Urinary bladder (tissue), 4 donors: Measurements from ENCODE around the gene CTSG. TPM values are rescaled to one million over a fixed set of nuclear protein-coding genes. Genes with fewer than 3 reads are reported as not detected.
"Not testable (repeated sequence)": the region's sequence is repeated elsewhere in the genome, so short reads cannot be mapped to it uniquely, and the experiment has no call there.

ENCODE experiments used
- DNase-seq: peaks from one replicate; pipeline ENCODE4 v3.0.0-alpha.2; 2015; ENCODE audit errors: extremely low spot score
- H3K27ac ChIP-seq: one replicate; pipeline ENCODE4 v1.5.1; 2013; ENCODE audit warnings: low read depth, mild to moderate bottlenecking, moderate library complexity
- H3K36me3 ChIP-seq: one replicate; pipeline ENCODE4 v1.6.1; 2013; ENCODE audit warnings: mild to moderate bottlenecking, moderate library complexity; ENCODE audit not compliant: insufficient read depth
- H3K4me1 ChIP-seq: one replicate; pipeline ENCODE4 v1.6.1; 2013; ENCODE audit warnings: mild to moderate bottlenecking, moderate library complexity; ENCODE audit not compliant: insufficient read depth
- H3K4me3 ChIP-seq: one replicate; pipeline ENCODE4 v1.5.1; 2013; ENCODE audit warnings: low read depth, low read length
- WGBS: extraction: QIAGEN DNeasy Blood & Tissue Kit; methylation state at CpG from one replicate; pipeline ENCODE4 v1.1.7; 2013; 5-methylcytosine and 5-hydroxymethylcytosine counted together
- polyA plus RNA-seq: library from polyadenylated mRNA; stranded (reverse); fragments of 200-250 nt; gene quantifications from one replicate; pipeline ENCODE4 v1.2.3, GENCODE V29; 2013
- total RNA-seq: library from RNA; depleted of rRNA; stranded (reverse); fragments of >200 nt; gene quantifications from one replicate; pipeline ENCODE4 v1.2.3, GENCODE V29; 2014
- donor health status: healthy with polysubstance abuse.
- donor health status: healthy.

Gene CTSG
- 9.8 TPM for total RNA-seq
- polyA plus RNA-seq, result 5.4 TPM

GRCh38 chr14:24576182-24576581 is at the start of gene CTSG:
Gene CTSG, minus strand, starts transcription at chr14:24576250. Its CDS starts 27 bp downstream, at chr14:24576223.
- H3K27ac ChIP-seq, result no peak within 1 kb of the TSS
- H3K36me3 ChIP-seq, result no peaks in the 10 kb centered on the region
- DNase-seq, result no peak
- WGBS, result 66% methylated on average over 3 of the region's 3 CpGs
- H3K4me3 ChIP-seq, result no peak within 1 kb of the TSS
- H3K4me1 ChIP-seq, result no peaks in the 10 kb centered on the region

GRCh38 chr14:24613747-24614146 is 37.7 kb upstream of the CTSG start:
- WGBS, result 71% methylated on average over 2 of the region's 2 CpGs
- DNase-seq, result no peak
- Histone ChIP-seq H3K4me3 (no peak overlapping the region), H3K4me1 (no peaks in the 10 kb centered on the region), H3K36me3 (no peaks in the 10 kb centered on the region), H3K27ac (no peak overlapping the region)

- Histone ChIP-seq H3K4me3 (no peak overlapping the region), H3K27ac (no peak overlapping the region), H3K4me1 (no peaks in the 10 kb centered on the region), H3K36me3 (no peaks in the 10 kb centered on the region)
- no peak for DNase-seq
- 61% methylated on average over 1 of the region's 1 CpG for WGBS
These were observed 37.2 kb upstream of the CTSG start for GRCh38 chr14:24613241-24613640.

GRCh38 chr14:24612196-24612595 is 36.1 kb upstream of the CTSG start:
- Histone ChIP-seq H3K36me3 (no peaks in the 10 kb centered on the region), H3K4me3 (no peak overlapping the region), H3K27ac (no peak overlapping the region), H3K4me1 (no peaks in the 10 kb centered on the region)
- DNase-seq, result no peak

- WGBS, result 80% methylated on average over 2 of the region's 2 CpGs
These were observed 33.8 kb upstream of the CTSG start, which contains the start of gene GZMH for GRCh38 chr14:24609655-24610344. Gene GZMH, minus strand, starts transcription at chr14:24609685. Its CDS starts 72 bp downstream, at chr14:24609613.

GRCh38 chr14:24607635-24608514 is 31.8 kb upstream of the CTSG start:
- DNase-seq, result no peak
- H3K36me3 ChIP-seq, result no peaks in the 10 kb centered on the region
- no peak overlapping the region for H3K4me3 ChIP-seq
- H3K27ac ChIP-seq, result no peak overlapping the region
- no peaks in the 10 kb centered on the region for H3K4me1 ChIP-seq
- 70% methylated on average over 8 of the region's 8 CpGs for WGBS

More at GRCh38 chr14:24609655-24610344, 33.8 kb upstream of the CTSG start, which contains the start of gene GZMH:
- no peak within 1 kb of the TSS for H3K27ac ChIP-seq
- H3K36me3 ChIP-seq, result no peaks in the 10 kb centered on the region
- no peaks in the 10 kb centered on the region for H3K4me1 ChIP-seq
- H3K4me3 ChIP-seq, result no peak within 1 kb of the TSS
- DNase-seq, result no peak

GRCh38 chr14:24607081-24607480 is 31.0 kb upstream of the CTSG start:
- no peaks in the 10 kb centered on the region for H3K4me1 ChIP-seq
- no peaks in the 10 kb centered on the region for H3K36me3 ChIP-seq
- DNase-seq, result no peak
- H3K4me3 ChIP-seq, result no peak overlapping the region
- WGBS, result 73% methylated on average over 4 of the region's 4 CpGs
- H3K27ac ChIP-seq, result no peak overlapping the region

GRCh38 chr14:24606297-24606696 is 30.2 kb upstream of the CTSG start:
- Histone ChIP-seq H3K36me3 (no peaks in the 10 kb centered on the region), H3K4me3 (no peak overlapping the region), H3K4me1 (no peaks in the 10 kb centered on the region), H3K27ac (no peak overlapping the region)
- WGBS, result 52% methylated on average over 3 of the region's 3 CpGs
- no peak for DNase-seq

- no peaks in the 10 kb centered on the region for H3K4me1 ChIP-seq
- H3K36me3 ChIP-seq, result no peaks in the 10 kb centered on the region
- WGBS, result 50% methylated on average over 3 of the region's 3 CpGs
- no peak overlapping the region for H3K27ac ChIP-seq
- no peak for DNase-seq
- H3K4me3 ChIP-seq, result no peak overlapping the region
These were observed 29.6 kb upstream of the CTSG start for GRCh38 chr14:24605435-24606190.

- Histone ChIP-seq H3K27ac (no peak overlapping the region), H3K4me1 (no peaks in the 10 kb centered on the region), H3K36me3 (no peaks in the 10 kb centered on the region), H3K4me3 (no peak overlapping the region)
- DNase-seq, result no peak
These were observed 21.4 kb upstream of the CTSG start for GRCh38 chr14:24597403-24597802.

- no peaks in the 10 kb centered on the region for H3K36me3 ChIP-seq
- no peak for DNase-seq
- H3K4me1 ChIP-seq, result no peaks in the 10 kb centered on the region
- no peak overlapping the region for H3K27ac ChIP-seq
- no peak overlapping the region for H3K4me3 ChIP-seq
- 81% methylated on average over 3 of the region's 3 CpGs for WGBS
These were observed 19.2 kb upstream of the CTSG start for GRCh38 chr14:24595073-24595808.

- H3K4me3 ChIP-seq, DNase-seq, H3K27ac ChIP-seq, H3K4me1 ChIP-seq, H3K36me3 ChIP-seq: not testable (repeated sequence)
- WGBS, result 75% methylated on average over 2 of the region's 2 CpGs
These were observed 15.0 kb upstream of the CTSG start for GRCh38 chr14:24591004-24591403.

- not testable (repeated sequence) for DNase-seq, H3K4me1 ChIP-seq, H3K27ac ChIP-seq, H3K36me3 ChIP-seq, H3K4me3 ChIP-seq
- WGBS, result 87% methylated on average over 3 of the region's 3 CpGs
These were observed 8.4 kb upstream of the CTSG start for GRCh38 chr14:24584402-24584801.
